ENCODE measurements around the gene PRR36. TPM values are rescaled to one million over a fixed set of nuclear protein-coding genes. Genes with fewer than 3 reads are reported as not detected.

The PRR36 gene
- total and polyA plus RNA-seq, 2 donors (not counting 1 experiment from before 2014, with no cell fraction given): 0.01 TPM; not detected in 1

GRCh38 chr19:7918615-7919421 lies 44.6 kb upstream of the PRR36 start:
- intact Hi-C loops (cut with micrococcal nuclease): no loop called here
- Histone ChIP-seq H3K36me3 (replicated peaks in 1 of 2; ENCODE audit: control extremely low read depth in 1 of 2, control insufficient read depth in 1 of 2, extremely low read depth in 1 of 2, insufficient read depth in 2 of 2, low read length in 1 of 2) (peaks cover 0 to 13% of the 10 kb centered on the region in 2 experiments), H3K27me3 (replicated peaks in 1 of 4; ENCODE audit: control extremely low read depth in 1 of 4, control insufficient read depth in 3 of 4, insufficient read depth in 4 of 4, low read length in 3 of 4) (peaks cover 0 to 47% (median 25%) of the 10 kb centered on the region in 4 experiments), H2AFZ (ENCODE audit: insufficient read depth, low read depth, low read length, poor library complexity, severe bottlenecking) (no peak overlapping the region), H3K9me3 (ENCODE audit: control extremely low read depth in 1 of 3, control insufficient read depth in 2 of 3, insufficient read depth in 1 of 3, low read length in 2 of 3) (peaks cover 0 to 28% (median 0%) of the 10 kb centered on the region in 3 donors), H3K79me2 (ENCODE audit: control insufficient read depth, insufficient read depth, low read length) (peaks cover 6% of the 10 kb centered on the region), H4K20me1 (ENCODE audit: control insufficient read depth, insufficient read depth, low read length, poor library complexity, severe bottlenecking) (peaks cover 50% of the 10 kb centered on the region), H3K9ac (ENCODE audit: low read length) (no peak overlapping the region), H3K4me1 (ENCODE audit: control insufficient read depth in 2 of 2, insufficient read depth in 2 of 2, low read length in 2 of 2) (peaks cover 57 to 58% of the 10 kb centered on the region in 2 donors), H3K4me2 (replicated peaks; ENCODE audit: low read depth, low read length, poor library complexity, severe bottlenecking) (peak overlapping the region; percentile 93), H3K4me3 (ENCODE audit: control extremely low read depth in 1 of 5, extremely low read depth in 1 of 5, insufficient read depth in 1 of 5, low read depth in 2 of 5, low read length in 4 of 5) (no peak overlapping the region), H3K27ac (ENCODE audit: low read length in 2 of 2) (no peak overlapping the region)
- Mint-ChIP-seq H3K27me3 (peaks cover 24% of the 10 kb centered on the region), H3K4me1 (peaks cover 46% of the 10 kb centered on the region), H3K27ac (no peak overlapping the region), H3K9me3 (ENCODE audit: insufficient read depth) (no peaks in the 10 kb centered on the region), H3K4me3 (peak overlapping the region; percentile 95)
- DNase-seq (no peak), ATAC-seq (ENCODE audit: low read depth) (no peak)
- WGBS (ENCODE audit: insufficient coverage): 39% methylated on average over 30 of the region's 42 CpGs
- CTCF ChIA-PET: interaction anchor here (1.2 to 3.8 kb wide), 8 partner anchors 10 to 89 kb away, joined by 3 to 28 read pairs (median 12); partner anchors contain the start of genes MAP2K7 and TIMM44
- POLR2A ChIA-PET: interaction anchor here (0.5 to 2.8 kb wide), 4 partner anchors 7 to 92 kb away, joined by 3 to 29 read pairs (median 9); partner anchors contain the start of genes MAP2K7 and TIMM44
- no peak for TF ChIP-seq CTCF (IDR thresholded peaks at IDR 0.05)
- TF ChIP-seq EZH2 (IDR thresholded peaks at IDR 0.05; ENCODE audit: borderline replicate concordance, insufficient read depth, low read depth, low read length, poor library complexity, severe bottlenecking): no peak
